ENCODE data around the gene INTS4. TPM values are rescaled to one million over a fixed set of nuclear protein-coding genes. Genes with fewer than 3 reads are reported as not detected.

The INTS4 gene
- total and polyA plus RNA-seq, 2 of the 8 experiments (the other 6 are each of a cell fraction or from before 2014, with no cell fraction given), result 27.0 to 31.3 TPM

DNA sequence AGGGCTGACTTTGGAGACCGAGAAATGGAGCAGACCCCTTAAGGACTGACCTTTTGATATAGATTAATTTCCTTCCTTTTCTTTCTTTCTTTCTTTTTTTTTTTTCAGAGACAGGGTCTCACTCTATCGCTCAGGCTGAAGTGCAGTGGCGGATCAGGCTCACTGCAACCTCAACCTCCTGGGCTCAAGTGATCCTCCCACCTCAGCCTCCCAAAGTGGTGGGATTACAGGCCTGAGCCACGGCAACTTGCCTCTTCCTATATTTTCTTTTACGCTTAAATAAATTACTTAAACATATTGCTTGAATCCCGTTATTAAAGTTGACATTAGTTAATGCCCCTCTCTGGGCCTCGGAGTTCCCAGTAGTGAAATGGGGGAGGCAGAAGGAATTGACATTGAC, 29.0 kb upstream of the INTS4 start:
- Histone ChIP-seq H3K4me2 (ENCODE audit: insufficient read depth in 1 of 2, low read depth in 2 of 2, low read length in 2 of 2) (peak overlapping the region; percentile 75 to 87), H3K79me1 (ENCODE audit: low read depth, low read length) (no peaks in the 10 kb centered on the region; the same call in 1 of the 2 replicates), H2BK5ac (ENCODE audit: low read depth, low read length) (no peak overlapping the region), H4K20me1 (replicated peaks in 1 of 2; ENCODE audit: control insufficient read depth in 1 of 2, insufficient read depth in 2 of 2, low read length in 2 of 2) (no peaks in the 10 kb centered on the region), H3K23ac (ENCODE audit: insufficient read length) (no peak overlapping the region), H2BK120ac (replicated peaks; ENCODE audit: low read depth, low read length) (no peak overlapping the region), H2BK20ac (ENCODE audit: low read length) (no peak overlapping the region), H3K4ac (replicated peaks; ENCODE audit: insufficient read length, low read depth, low read length) (no peak overlapping the region), H3K4me1 (replicated peaks in 1 of 4; ENCODE audit: control insufficient read depth in 3 of 4, insufficient read depth in 4 of 4, low read length in 3 of 4) (peaks cover 0 to 13% (median 8%) of the 10 kb centered on the region in 4 experiments; a peak in 6 of 7 replicates), H3K14ac (ENCODE audit: insufficient read length) (no peak overlapping the region), H3K27me3 (replicated peaks in 1 of 4; ENCODE audit: control insufficient read depth in 3 of 4, extremely low read depth in 1 of 4, insufficient read depth in 3 of 4, low read length in 3 of 4) (no peaks in the 10 kb centered on the region), H3K79me2 (ENCODE audit: control insufficient read depth in 1 of 2, insufficient read depth in 2 of 2, low read length in 2 of 2) (no peaks in the 10 kb centered on the region), H2AFZ (ENCODE audit: low read length) (no peak overlapping the region), H3K4me3 (ENCODE audit: extremely low read depth in 1 of 4, insufficient read depth in 2 of 4, low read depth in 3 of 4, low read length in 4 of 4) (peak overlapping the region; percentile 43 to 75 (median 64)), H3K23me2 (ENCODE audit: low read depth, low read length) (peaks cover 9% of the 10 kb centered on the region), H3K18ac (ENCODE audit: extremely low read depth, low read length) (no peak overlapping the region), H3K9me3 (ENCODE audit: insufficient read depth in 2 of 2, low read depth in 1 of 2, low read length in 1 of 2) (no peaks in the 10 kb centered on the region), H2AK5ac (ENCODE audit: low read depth, low read length) (no peak overlapping the region), H2BK12ac (ENCODE audit: low read depth, low read length) (0 out of 2 replicates have a peak overlapping the region, but pooled peaks have one; percentile 65), H2BK15ac (ENCODE audit: low read length) (no peak overlapping the region), H4K5ac (ENCODE audit: insufficient read length, low read depth, low read length) (no peak overlapping the region), H3K27ac (ENCODE audit: low read depth, low read length) (no peak overlapping the region), H3K36me3 (ENCODE audit: control insufficient read depth in 2 of 4, insufficient read depth in 4 of 4, low read length in 3 of 4) (no peaks in the 10 kb centered on the region), H4K91ac (replicated peaks; ENCODE audit: insufficient read length, low read length) (no peak overlapping the region), H3K9ac (replicated peaks in 1 of 4; ENCODE audit: extremely low read depth in 1 of 4, low read depth in 3 of 4, low read length in 3 of 4) (no peak overlapping the region; a peak in 1 of 7 replicates), H4K8ac (ENCODE audit: extremely low read depth, insufficient read depth, low read length) (no peak overlapping the region), H3K56ac (replicated peaks; ENCODE audit: insufficient read length, low read depth, low read length) (no peak overlapping the region)
- ChIA-PET POLR2A (ENCODE audit: partially characterized antibody) (interaction anchor here (1.2 to 2.1 kb wide), 2 partner anchors 18 to 29 kb away, joined by 3 to 6 read pairs; partner anchors contain the start of gene INTS4), CTCF (ENCODE audit: partially characterized antibody) (interaction anchor here (1.0 kb wide), 1 partner anchor 15 kb away, joined by 3 read pairs; no protein-coding TSS in a partner anchor)
- 83% methylated on average over 7 of the region's 7 CpGs; no CpG with 5 or more reads in 1 of the 2 experiments for WGBS, 2 experiments (ENCODE audit: extremely low coverage in 1 of 2, insufficient coverage in 1 of 2, insufficient read length in 1 of 2, insufficient replicate concordance in 2 of 2, low coverage in 1 of 2, low lambda C conversion rate in 2 of 2, missing lambda C conversion rate in 1 of 2)
- peak; percentile 70; the same call in 1 of the 2 replicates for TF ChIP-seq KDM1A (IDR thresholded peaks at IDR 0.05; ENCODE audit: borderline replicate concordance, low read length)
- TF ChIP-seq RNF2 (IDR thresholded peaks at IDR 0.05; ENCODE audit: borderline replicate concordance, low read depth, low read length, missing control alignments, poor library complexity, severe bottlenecking), result no peak
- no peak for FAIRE-seq
- no peak for DNase-seq (ENCODE audit: low read depth in 1 of 2, low spot score in 2 of 2)
